Upper lobe of left lung (tissue), 6 donors: ENCODE data around the gene KIRREL3. TPM values are rescaled to one million over a fixed set of nuclear protein-coding genes. Genes with fewer than 3 reads are reported as not detected.

ENCODE experiments used
- ATAC-seq, 2 donors: fragments of 200-7000 bp; cut with Tn5 transposase; one replicate each; pipeline ENCODE4 v1.9.1; 2022; ENCODE audit warnings: mild to moderate bottlenecking in 2 of 2, moderate library complexity in 2 of 2; ENCODE audit not compliant: low FRiP score in 2 of 2
- DNase-seq, 2 donors: peaks; one replicate each; pipeline ENCODE4 v3.0.0-alpha.2; 2019 to 2020
- H3K27ac ChIP-seq, 4 donors: fragments of 200-600 bp; sonication (generic); one replicate each; pipeline ENCODE4 v1.5.1; 2016 to 2019
- H3K27me3 ChIP-seq, 4 donors: fragments of 200-600 bp; sonication (generic); one replicate each; pipeline ENCODE4 v1.5.1; 2017 to 2019
- H3K36me3 ChIP-seq, 4 donors: fragments of 200-600 bp; sonication (generic); one replicate each; pipeline ENCODE4 v1.5.1; 2016 to 2019
- H3K4me1 ChIP-seq, 4 donors: fragments of 200-600 bp; sonication (generic); one replicate each; pipeline ENCODE4 v1.5.1; 2018 to 2019
- H3K4me3 ChIP-seq, 4 donors: fragments of 200-600 bp; sonication (generic); one replicate each; pipeline ENCODE4 v1.5.1; 2017 to 2019; ENCODE audit warnings: mild to moderate bottlenecking in 2 of 4, moderate library complexity in 1 of 4
- H3K9me3 ChIP-seq, 4 donors: fragments of 200-600 bp; sonication (generic); one replicate each; pipeline ENCODE4 v1.5.1; 2018 to 2019
- CTCF ChIP-seq, 6 experiments: fragments of 450-650 bp in 4 of 6; fragments of 200-600 bp in 2 of 6; sonication (generic) in 2 of 6; IDR thresholded peaks; one replicate each; pipeline ENCODE4 v1.5.1; 2016 to 2019; ENCODE audit warnings: antibody characterized with exemption in 6 of 6
- EP300 ChIP-seq, 4 donors: sonication (generic); formaldehyde crosslinking; IDR thresholded peaks; one replicate each; pipeline ENCODE4 v1.5.1; 2017; ENCODE audit warnings: antibody characterized with exemption in 4 of 4, control low read depth in 2 of 4
- POLR2A ChIP-seq, 4 donors: fragments of 450-650 bp; IDR thresholded peaks; one replicate each; pipeline ENCODE4 v1.5.1; 2016 to 2017; ENCODE audit warnings: antibody characterized with exemption in 4 of 4, mild to moderate bottlenecking in 2 of 4
- POLR2AphosphoS5 ChIP-seq, 2 donors: sonication (generic); formaldehyde crosslinking; IDR thresholded peaks; one replicate each; pipeline ENCODE4 v1.5.1; 2017; ENCODE audit warnings: antibody characterized with exemption in 2 of 2
- WGBS, 2 donors: methylation state at CpG; one replicate each; pipeline ENCODE4 v1.1.5; 2017 to 2018; 5-methylcytosine and 5-hydroxymethylcytosine counted together
- total RNA-seq, 6 donors: library from RNA; depleted of rRNA in 4 of 6; stranded (reverse); fragments of >200 nt in 4 of 6; gene quantifications; one replicate each; pipeline versions ENCODE4 v1.1.0 to v1.2.1, GENCODE V29; 2016 to 2021
- donor health status: DM: no; HTN: no; CAD: no; lungs with moderate emphysema.
- donor health status: DM: no; HTN: yes; CAD: no; lungs with severe emphysema.

KIRREL3 gene
- total RNA-seq, 6 donors from 2014 or later: 0.22 to 0.24 TPM; not detected in 4

DNA sequence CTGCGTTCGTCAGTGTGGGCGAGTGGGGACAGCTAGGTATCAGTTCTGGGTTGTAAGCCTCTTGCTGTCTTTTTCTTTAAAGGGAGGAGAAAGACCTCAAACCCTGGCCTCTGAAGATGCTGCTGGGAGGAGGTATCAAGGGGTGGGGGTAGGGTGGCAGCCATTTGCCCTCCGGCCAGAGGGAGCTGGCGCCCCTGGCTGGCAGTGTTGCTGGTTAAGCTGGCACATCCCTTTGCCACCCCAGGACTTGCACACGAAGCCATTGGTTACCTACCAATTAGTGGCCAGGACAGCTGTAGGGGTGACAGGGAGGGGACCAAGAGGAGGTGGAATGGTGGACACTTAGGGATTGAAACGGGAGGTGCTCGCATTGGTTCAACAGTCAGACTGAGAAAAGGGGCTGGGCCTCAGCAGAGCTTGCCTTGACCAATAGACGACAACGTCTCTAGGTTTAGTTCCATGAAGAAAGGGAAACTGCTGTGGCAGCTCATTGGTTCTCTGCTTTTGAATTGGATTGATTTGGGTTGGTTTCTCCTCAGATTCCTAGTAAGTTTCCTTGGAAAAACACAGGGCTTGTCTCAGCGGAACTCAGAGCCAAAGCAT, 567.2 kb downstream of the KIRREL3 start:
- ATAC-seq (no peak), DNase-seq (no peak)
- Histone ChIP-seq H3K27ac (peak overlapping the region in 1 of 4 donors; percentile 81), H3K4me3 (no peak overlapping the region), H3K4me1 (peaks cover 8 to 21% (median 13%) of the 10 kb centered on the region in 4 donors), H3K9me3 (no peaks in the 10 kb centered on the region), H3K27me3 (no peaks in the 10 kb centered on the region), H3K36me3 (no peaks in the 10 kb centered on the region)
- TF ChIP-seq POLR2AphosphoS5 (IDR thresholded peaks at IDR 0.05) (no peak), CTCF (IDR thresholded peaks at IDR 0.05) (no peak), POLR2A (IDR thresholded peaks at IDR 0.05) (no peak), EP300 (IDR thresholded peaks at IDR 0.05) (no peak)
- WGBS, 2 donors: 86 to 87% methylated on average over 9 to 11 of the region's 11 CpGs

GRCh38 chr11:126432525-126432924, 568.0 kb downstream of the KIRREL3 start:
- no peaks in the 10 kb centered on the region for H3K27me3 ChIP-seq
- no peak overlapping the region for H3K4me3 ChIP-seq
- TF ChIP-seq POLR2A (IDR thresholded peaks at IDR 0.05): no peak
- TF ChIP-seq POLR2AphosphoS5 (IDR thresholded peaks at IDR 0.05): no peak
- no peak for TF ChIP-seq CTCF (IDR thresholded peaks at IDR 0.05)
- TF ChIP-seq EP300 (IDR thresholded peaks at IDR 0.05): no peak
- ATAC-seq: peak in 1 of 2 donors; percentile 62
- H3K27ac ChIP-seq: peak overlapping the region; percentile 48 to 87 (median 82)
- H3K4me1 ChIP-seq: peaks cover 10 to 26% (median 14%) of the 10 kb centered on the region in 4 donors
- DNase-seq: no peak
- no peaks in the 10 kb centered on the region for H3K9me3 ChIP-seq
- 86 to 92% methylated on average over 4 to 6 of the region's 6 CpGs for WGBS, 2 donors
- no peaks in the 10 kb centered on the region for H3K36me3 ChIP-seq

- 80 to 92% methylated on average over 3 of the region's 3 CpGs for WGBS, 2 donors
- no peaks in the 10 kb centered on the region for H3K36me3 ChIP-seq
- H3K27me3 ChIP-seq: no peaks in the 10 kb centered on the region
- H3K9me3 ChIP-seq: no peaks in the 10 kb centered on the region
- TF ChIP-seq POLR2A (IDR thresholded peaks at IDR 0.05) (no peak), CTCF (IDR thresholded peaks at IDR 0.05) (no peak), POLR2AphosphoS5 (IDR thresholded peaks at IDR 0.05) (no peak), EP300 (IDR thresholded peaks at IDR 0.05) (no peak)
- peaks cover 10 to 31% (median 16%) of the 10 kb centered on the region in 4 donors for H3K4me1 ChIP-seq
- no peak overlapping the region for H3K4me3 ChIP-seq
- ATAC-seq: peak in 1 of 2 donors; percentile 1
- DNase-seq: no peak
- peak overlapping the region; percentile 48 to 87 (median 82) for H3K27ac ChIP-seq
Observed at GRCh38 chr11:126432065-126432461, 568.5 kb downstream of the KIRREL3 start.

DNA sequence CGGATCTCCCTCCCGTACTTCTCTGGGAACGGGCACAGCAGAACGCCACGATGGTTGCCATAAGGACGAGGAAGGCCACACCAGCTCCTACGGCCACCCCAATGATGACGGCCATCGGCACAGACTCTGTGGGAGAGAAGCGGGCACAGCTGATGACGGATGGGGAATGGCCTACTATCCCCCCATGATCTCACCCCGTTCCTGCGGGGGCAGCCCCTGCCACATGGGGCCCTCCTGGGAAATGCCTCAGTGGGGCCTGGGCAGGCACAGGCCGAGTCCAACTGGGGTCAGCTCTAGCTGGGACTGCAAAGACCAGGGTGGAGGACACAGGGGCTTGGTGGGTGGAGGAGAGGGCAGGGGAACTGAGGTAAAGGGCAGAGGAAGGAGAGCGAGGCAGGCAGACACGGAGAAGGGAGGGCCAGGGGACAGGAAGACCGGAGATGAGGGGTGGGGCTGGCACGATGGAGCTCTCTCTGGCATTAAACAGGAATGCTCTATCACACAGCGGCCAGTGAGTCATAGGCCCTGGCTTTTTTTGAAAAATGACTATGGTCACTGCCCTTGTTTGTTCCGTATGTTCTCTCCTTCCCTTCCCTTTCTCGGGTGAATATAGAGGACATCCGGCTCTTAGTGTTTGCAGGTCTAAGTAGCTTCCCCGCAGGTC, 569.0 kb downstream of the KIRREL3 start:
- DNase-seq (peak in 1 of 2 donors; percentile 39), ATAC-seq (peak; percentile 23 to 81)
- H3K4me1 ChIP-seq: peaks cover 10 to 32% (median 17%) of the 10 kb centered on the region in 4 donors
- H3K27ac ChIP-seq: peak overlapping the region; percentile 53 to 87 (median 82)
- no peak overlapping the region for H3K4me3 ChIP-seq
- H3K36me3 ChIP-seq: no peaks in the 10 kb centered on the region
- H3K9me3 ChIP-seq: no peaks in the 10 kb centered on the region
- H3K27me3 ChIP-seq: no peaks in the 10 kb centered on the region
- TF ChIP-seq POLR2AphosphoS5 (IDR thresholded peaks at IDR 0.05) (no peak), EP300 (IDR thresholded peaks at IDR 0.05) (no peak), POLR2A (IDR thresholded peaks at IDR 0.05) (no peak), CTCF (IDR thresholded peaks at IDR 0.05) (no peak)
- WGBS, 2 donors: 84 to 86% methylated on average over 22 to 23 of the region's 23 CpGs
